CD4-positive, alpha-beta T cell (primary cell): ENCODE measurements around the gene ZNF214. TPM values are rescaled to one million over a fixed set of nuclear protein-coding genes. Genes with fewer than 3 reads are reported as not detected.

Experiments
- total RNA-seq, 174 experiments: library from RNA in 2 of 174; stranded (reverse) in 2 of 174; gene quantifications; one replicate each; pipeline ENCODE4 v1.2.3 and lab custom pipeline; 2021 to 2026

ZNF214 gene
- total RNA-seq, 2 experiments from 2014 or later, result not detected

Other genes starting within 250 kb of the ZNF214 start
- under 1 TPM in 1 of 2 experiments, not detected in 1; 0.06 TPM for gene OR2AG2, start 248.4 kb downstream of the ZNF214 start, total RNA-seq
- gene OR2AG1, start 237.3 kb downstream of the ZNF214 start, total RNA-seq, result not detected
- gene OR6A2, start 220.7 kb downstream of the ZNF214 start, total RNA-seq, result not detected
- not detected for gene OR10A5, start 174.7 kb downstream of the ZNF214 start, total RNA-seq
- not detected for gene OR10A2, start 157.3 kb downstream of the ZNF214 start, total RNA-seq
- gene OR10A4, start 143.7 kb downstream of the ZNF214 start, total RNA-seq, result not detected
- gene OR2D2, start 127.8 kb downstream of the ZNF214 start, total RNA-seq, result not detected
- gene OR2D3, start 99.3 kb downstream of the ZNF214 start, total RNA-seq, result not detected
- gene ZNF215, start 93.9 kb downstream of the ZNF214 start, total RNA-seq, result 1 to 10 TPM in 1 of 2 experiments, under 1 TPM in 1; 0.87 to 1.1 TPM
- under 1 TPM in 1 of 2 experiments, not detected in 1; 0.05 TPM for gene NLRP14, start 133 bp upstream of the ZNF214 start, total RNA-seq
- under 1 TPM in 1 of 2 experiments, not detected in 1; 0.14 TPM for gene RBMXL2, start 68.7 kb upstream of the ZNF214 start, total RNA-seq
- gene SYT9, start 231.6 kb upstream of the ZNF214 start, total RNA-seq, result not detected